Osteocyte (in vitro differentiated cells): ENCODE data around the gene LPCAT3. TPM values are rescaled to one million over a fixed set of nuclear protein-coding genes. Genes with fewer than 3 reads are reported as not detected.
A peak's percentile ranks its signal among the peaks of the same experiment; 100 is the strongest.
"Not testable (repeated sequence)": the region's sequence is repeated elsewhere in the genome, so short reads cannot be mapped to it uniquely, and the experiment has no call there.

ENCODE experiments used
- DNase-seq: peaks from one replicate; pipeline ENCODE4 v3.0.0; 2021; ENCODE audit warnings: mixed read lengths; ENCODE audit not compliant: unreplicated experiment; ENCODE audit errors: extremely low spot score
- H3K27ac Mint-ChIP-seq: one replicate; pipeline ENCODE4 v1.8.0; 2021; ENCODE audit warnings: mild to moderate bottlenecking, mixed read lengths; ENCODE audit not compliant: unreplicated experiment
- H3K27me3 Mint-ChIP-seq: one replicate; pipeline ENCODE4 v1.8.0; 2021; ENCODE audit warnings: mixed read lengths; ENCODE audit not compliant: unreplicated experiment
- H3K36me3 Mint-ChIP-seq: one replicate; pipeline ENCODE4 v1.8.0; 2021; ENCODE audit warnings: mixed read lengths; ENCODE audit not compliant: unreplicated experiment
- H3K4me1 Mint-ChIP-seq: one replicate; pipeline ENCODE4 v1.8.0; 2021; ENCODE audit warnings: mixed read lengths; ENCODE audit not compliant: unreplicated experiment
- H3K4me3 Mint-ChIP-seq: one replicate; pipeline ENCODE4 v1.8.0; 2021; ENCODE audit warnings: mild to moderate bottlenecking, moderate library complexity, mixed read lengths; ENCODE audit not compliant: unreplicated experiment
- H3K9me3 Mint-ChIP-seq: one replicate; pipeline ENCODE4 v1.8.0; 2021; ENCODE audit warnings: mixed read lengths; ENCODE audit not compliant: unreplicated experiment
- total RNA-seq: library from RNA; stranded (reverse); gene quantifications from 2 replicates; pipeline ENCODE4 v1.2.1, GENCODE V29; 2021
- TF ChIP-seq, protein P1 (sequence below): fragments of 200-600 bp; sonication (generic); IDR thresholded peaks from 2 replicates; pipeline ENCODE4 v1.5.0; 2021; ENCODE audit warnings: antibody characterized with exemption, mild to moderate bottlenecking, moderate library complexity

Gene LPCAT3
- total RNA-seq, 1 donor from 2014 or later: 33.2 TPM

DNA sequence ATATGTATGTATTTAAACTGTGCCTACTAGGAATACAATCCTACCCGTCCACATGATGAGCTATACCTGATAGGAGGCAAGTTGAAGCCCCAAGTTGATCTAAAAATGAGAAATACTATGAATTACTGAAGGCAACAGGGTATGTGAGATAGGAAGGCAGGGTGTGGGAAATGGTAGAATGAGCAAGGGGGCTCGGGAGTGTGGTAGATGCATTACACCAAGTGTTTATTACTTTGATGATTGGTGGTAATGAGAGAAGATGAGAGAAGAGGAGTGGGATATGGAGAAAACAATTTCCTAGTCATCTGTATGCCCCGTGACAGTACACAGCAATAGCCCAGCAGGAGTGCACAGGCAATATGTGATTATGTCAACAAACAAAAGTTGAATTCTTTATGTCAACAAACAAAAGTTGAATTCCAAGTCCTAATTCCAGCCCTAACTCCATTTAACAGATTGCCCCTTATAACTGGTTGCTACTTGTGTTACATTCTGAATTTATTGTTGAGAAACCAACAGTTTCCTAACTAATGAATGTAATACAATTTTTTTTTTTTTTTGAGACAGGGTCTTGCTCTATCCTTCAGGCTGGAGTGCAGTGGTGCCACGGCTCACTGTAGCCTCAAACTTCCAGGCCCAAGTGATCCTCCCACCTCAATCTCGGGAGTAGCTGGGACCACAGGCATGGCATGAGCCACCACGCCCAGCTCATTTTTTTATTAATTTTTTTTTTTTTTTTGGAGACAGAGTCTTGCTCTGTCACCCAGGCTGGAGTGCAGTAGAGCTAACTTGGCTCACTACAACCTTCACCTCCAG is 2.5 kb downstream of the LPCAT3 start:
- TF ChIP-seq, protein P1, sequence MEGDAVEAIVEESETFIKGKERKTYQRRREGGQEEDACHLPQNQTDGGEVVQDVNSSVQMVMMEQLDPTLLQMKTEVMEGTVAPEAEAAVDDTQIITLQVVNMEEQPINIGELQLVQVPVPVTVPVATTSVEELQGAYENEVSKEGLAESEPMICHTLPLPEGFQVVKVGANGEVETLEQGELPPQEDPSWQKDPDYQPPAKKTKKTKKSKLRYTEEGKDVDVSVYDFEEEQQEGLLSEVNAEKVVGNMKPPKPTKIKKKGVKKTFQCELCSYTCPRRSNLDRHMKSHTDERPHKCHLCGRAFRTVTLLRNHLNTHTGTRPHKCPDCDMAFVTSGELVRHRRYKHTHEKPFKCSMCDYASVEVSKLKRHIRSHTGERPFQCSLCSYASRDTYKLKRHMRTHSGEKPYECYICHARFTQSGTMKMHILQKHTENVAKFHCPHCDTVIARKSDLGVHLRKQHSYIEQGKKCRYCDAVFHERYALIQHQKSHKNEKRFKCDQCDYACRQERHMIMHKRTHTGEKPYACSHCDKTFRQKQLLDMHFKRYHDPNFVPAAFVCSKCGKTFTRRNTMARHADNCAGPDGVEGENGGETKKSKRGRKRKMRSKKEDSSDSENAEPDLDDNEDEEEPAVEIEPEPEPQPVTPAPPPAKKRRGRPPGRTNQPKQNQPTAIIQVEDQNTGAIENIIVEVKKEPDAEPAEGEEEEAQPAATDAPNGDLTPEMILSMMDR: no peak
- Mint-ChIP-seq H3K9me3 (no peaks in the 10 kb centered on the region), H3K4me3 (no peak overlapping the region), H3K4me1 (peaks cover 31% of the 10 kb centered on the region), H3K27me3 (no peaks in the 10 kb centered on the region), H3K36me3 (no peaks in the 10 kb centered on the region), H3K27ac (no peak overlapping the region)
- no peak for DNase-seq

DNA sequence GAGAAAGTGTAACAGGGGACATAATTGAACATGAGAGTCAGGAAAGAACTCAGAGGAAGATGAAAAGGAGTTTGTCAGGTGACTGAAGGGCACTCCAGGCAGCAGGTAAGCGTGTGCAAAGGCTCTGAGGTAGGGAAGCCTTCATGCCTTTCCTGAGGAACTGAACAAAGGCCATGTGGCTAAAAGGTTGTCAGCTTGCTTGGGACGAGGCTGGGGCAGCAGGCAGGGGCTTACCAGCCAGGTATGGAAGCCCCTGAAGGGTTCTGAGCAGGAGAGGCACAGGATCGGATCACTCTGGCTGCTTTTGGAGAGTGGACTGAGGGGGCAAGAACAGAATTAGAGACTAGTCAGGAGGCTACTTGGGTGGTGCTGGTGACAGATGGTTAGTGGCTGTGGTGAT is 5.2 kb downstream of the LPCAT3 start:
- Mint-ChIP-seq H3K4me3 (no peak overlapping the region), H3K9me3 (no peaks in the 10 kb centered on the region), H3K4me1 (peaks cover 22% of the 10 kb centered on the region), H3K27me3 (no peaks in the 10 kb centered on the region), H3K27ac (no peak overlapping the region), H3K36me3 (peaks cover 3% of the 10 kb centered on the region)
- peak; percentile 63 for DNase-seq
- TF ChIP-seq, protein P1: no peak

DNA sequence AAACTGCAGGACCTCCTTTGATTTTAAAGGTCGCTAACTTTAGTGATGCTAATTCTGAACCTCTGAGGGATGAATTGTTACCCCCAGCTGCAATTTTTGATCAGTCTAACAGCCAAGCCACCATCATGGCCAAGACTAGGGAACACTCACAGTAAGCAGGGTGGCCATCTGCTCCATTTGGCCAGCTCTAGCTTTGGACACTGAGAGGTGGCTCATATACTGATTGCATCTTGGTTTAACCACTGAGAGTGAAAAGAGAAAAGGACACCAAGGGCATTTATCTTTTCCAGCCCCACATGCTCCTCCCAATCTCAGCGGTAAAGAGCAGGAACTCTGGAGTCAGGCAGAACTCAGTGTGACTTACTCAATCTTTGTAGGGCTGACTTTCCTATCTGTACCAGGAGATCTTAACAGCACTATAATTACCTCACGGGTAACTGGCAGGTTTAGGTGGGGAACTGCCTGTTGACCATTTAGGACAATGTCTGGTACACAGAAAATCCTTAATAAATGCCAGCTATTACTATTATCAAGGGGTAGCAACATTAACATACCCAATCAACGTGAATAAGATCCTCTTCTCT is 6.2 kb downstream of the LPCAT3 start:
- H3K9me3 Mint-ChIP-seq: no peaks in the 10 kb centered on the region
- TF ChIP-seq, protein P1: no peak
- peaks cover 14% of the 10 kb centered on the region for H3K4me1 Mint-ChIP-seq
- no peak overlapping the region for H3K27ac Mint-ChIP-seq
- H3K4me3 Mint-ChIP-seq: no peak overlapping the region
- peaks cover 6% of the 10 kb centered on the region for H3K36me3 Mint-ChIP-seq
- H3K27me3 Mint-ChIP-seq: no peaks in the 10 kb centered on the region
- no peak for DNase-seq

DNA sequence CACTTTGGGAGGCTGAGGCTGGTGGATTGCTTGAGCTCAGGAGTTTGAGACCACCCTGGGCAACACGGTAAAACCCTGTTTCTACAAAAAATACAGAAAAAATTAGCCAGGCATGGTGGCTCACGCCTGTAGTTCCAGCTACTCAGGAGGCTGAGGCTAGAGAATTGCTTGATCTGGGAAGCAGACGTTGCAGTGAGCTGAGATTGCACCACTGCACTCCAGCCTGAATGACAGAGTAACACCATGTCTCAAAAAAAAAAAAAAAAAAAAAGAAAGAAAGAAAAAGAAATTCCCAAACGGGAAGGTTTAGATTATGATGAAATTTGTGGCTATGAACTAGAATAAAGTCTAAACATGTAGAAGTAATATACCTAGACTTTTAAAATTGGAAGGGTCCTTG is 6.9 kb downstream of the LPCAT3 start:
- DNase-seq, H3K9me3 Mint-ChIP-seq, H3K27ac Mint-ChIP-seq, H3K36me3 Mint-ChIP-seq, H3K27me3 Mint-ChIP-seq, H3K4me1 Mint-ChIP-seq, H3K4me3 Mint-ChIP-seq: not testable (repeated sequence)

DNA sequence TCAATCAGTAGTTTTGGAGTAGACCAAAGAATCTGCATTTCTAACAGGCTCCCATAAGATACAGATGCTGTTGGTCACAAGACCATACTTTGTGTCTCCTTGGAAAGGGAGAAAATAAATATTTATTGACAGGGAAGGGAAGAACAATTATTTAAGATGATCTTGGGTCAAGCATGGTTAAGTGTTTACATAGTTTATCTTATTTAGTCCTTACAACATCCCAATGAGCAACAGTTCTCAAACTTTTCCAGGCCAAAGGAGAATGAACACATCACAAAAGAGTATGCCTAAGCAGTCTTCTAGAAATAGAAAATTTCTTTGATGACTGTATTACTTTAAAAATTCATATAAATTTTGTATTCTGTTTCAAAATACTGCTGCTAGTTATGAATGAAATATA is 8.8 kb downstream of the LPCAT3 start:
- Mint-ChIP-seq H3K4me3 (no peak overlapping the region), H3K27ac (no peak overlapping the region), H3K36me3 (peaks cover 11% of the 10 kb centered on the region), H3K9me3 (no peaks in the 10 kb centered on the region), H3K27me3 (no peaks in the 10 kb centered on the region), H3K4me1 (peaks cover 3% of the 10 kb centered on the region)
- TF ChIP-seq, protein P1: no peak
- DNase-seq: no peak
